H9 (cell line): Measurements from ENCODE around the gene SLC7A5. TPM values are rescaled to one million over a fixed set of nuclear protein-coding genes. Genes with fewer than 3 reads are reported as not detected.

Experiments used
- DNase-seq: peaks from one replicate; pipeline ENCODE4 v3.0.0-alpha.2; 2017
- H2AFZ ChIP-seq: one replicate; pipeline ENCODE4 v1.6.1; 2013; ENCODE audit warnings: mild to moderate bottlenecking, low read length, control low read depth, moderate library complexity
- H2AK5ac ChIP-seq: 2 replicates; pipeline ENCODE4 v1.6.1; 2013; ENCODE audit warnings: low read length, control low read depth, mixed read lengths; ENCODE audit not compliant: insufficient read length
- H2BK120ac ChIP-seq: one replicate; pipeline ENCODE4 v1.6.1; 2013; ENCODE audit warnings: low read depth, mild to moderate bottlenecking, low read length, control low read depth, inconsistent platforms; ENCODE audit not compliant: poor library complexity, severe bottlenecking
- H2BK12ac ChIP-seq: 2 replicates; pipeline ENCODE4 v1.6.1; 2013; ENCODE audit warnings: low read length, control low read depth, mixed read lengths, low read depth; ENCODE audit not compliant: insufficient read length
- H2BK15ac ChIP-seq: 2 replicates; pipeline ENCODE4 v1.6.1; 2013; ENCODE audit warnings: low read depth, low read length, control low read depth
- H2BK20ac ChIP-seq: one replicate; pipeline ENCODE4 v1.6.1; 2013; ENCODE audit warnings: low read depth, mild to moderate bottlenecking, low read length, control low read depth, inconsistent platforms; ENCODE audit not compliant: poor library complexity, severe bottlenecking
- H2BK5ac ChIP-seq: 2 replicates; pipeline ENCODE4 v1.6.1; 2013; ENCODE audit warnings: low read length, control low read depth, mixed read lengths; ENCODE audit not compliant: insufficient read length
- H3K14ac ChIP-seq: 2 replicates; pipeline ENCODE4 v1.6.1; 2013; ENCODE audit warnings: low read length, control low read depth; ENCODE audit not compliant: insufficient read depth
- H3K18ac ChIP-seq: 2 replicates; pipeline ENCODE4 v1.6.1; 2013; ENCODE audit warnings: low read depth, mild to moderate bottlenecking, mixed read lengths, low read length, control low read depth; ENCODE audit not compliant: insufficient read length
- H3K23ac ChIP-seq: 2 replicates; pipeline ENCODE4 v1.6.1; 2013; ENCODE audit warnings: low read length, control low read depth, mixed read lengths, low read depth; ENCODE audit not compliant: insufficient read length
- H3K23me2 ChIP-seq: 2 replicates; pipeline ENCODE4 v1.6.1; 2013; ENCODE audit warnings: low read depth, mild to moderate bottlenecking, mixed read lengths, low read length, control low read depth; ENCODE audit not compliant: insufficient read length, poor library complexity, severe bottlenecking
- H3K27ac ChIP-seq: 2 replicates; pipeline ENCODE4 v1.5.1; 2013; ENCODE audit warnings: low read length, control low read depth, mixed read lengths, low read depth; ENCODE audit not compliant: insufficient read length
- H3K27me3 ChIP-seq: 2 replicates; pipeline ENCODE4 v1.6.1; 2013; ENCODE audit warnings: low read length, control low read depth, inconsistent platforms; ENCODE audit not compliant: insufficient read depth
- H3K4ac ChIP-seq: 2 replicates; pipeline ENCODE4 v1.6.1; 2013; ENCODE audit warnings: low read depth, mild to moderate bottlenecking, control low read depth, inconsistent platforms, low read length, moderate library complexity
- H3K4me1 ChIP-seq: 2 replicates; pipeline ENCODE4 v1.6.1; 2013; ENCODE audit warnings: low read length, control low read depth, inconsistent platforms; ENCODE audit not compliant: insufficient read depth
- H3K4me2 ChIP-seq: 2 replicates; pipeline ENCODE4 v1.6.1; 2013; ENCODE audit warnings: low read length, control low read depth, mixed read lengths; ENCODE audit not compliant: insufficient read length, insufficient read depth
- H3K56ac ChIP-seq: 2 replicates; pipeline ENCODE4 v1.6.1; 2013; ENCODE audit warnings: low read depth, mild to moderate bottlenecking, mixed read lengths, low read length, control low read depth; ENCODE audit not compliant: insufficient read length
- H3K79me1 ChIP-seq: 2 replicates; pipeline ENCODE4 v1.6.1; 2013; ENCODE audit warnings: low read depth, mild to moderate bottlenecking, moderate library complexity, low read length, control low read depth, inconsistent platforms; ENCODE audit not compliant: insufficient read depth, poor library complexity, severe bottlenecking
- H3K79me2 ChIP-seq: 2 replicates; pipeline ENCODE4 v1.6.1; 2013; ENCODE audit warnings: low read length, control low read depth, inconsistent platforms; ENCODE audit not compliant: insufficient read depth
- H3K9ac ChIP-seq: 2 replicates; pipeline ENCODE4 v1.6.1; 2013; ENCODE audit warnings: low read length, control low read depth, mixed read lengths; ENCODE audit not compliant: insufficient read length; ENCODE audit errors: extremely low read depth
- H3K9me3 ChIP-seq: one replicate; pipeline ENCODE4 v1.6.1; 2013; ENCODE audit warnings: low read depth, low read length, inconsistent platforms; ENCODE audit not compliant: control insufficient read depth
- H3T11ph ChIP-seq: one replicate; pipeline ENCODE4 v1.6.1; 2013; ENCODE audit warnings: mild to moderate bottlenecking, low read length, control low read depth, inconsistent platforms
- H4K20me1 ChIP-seq: one replicate; pipeline ENCODE4 v1.6.1; 2013; ENCODE audit not compliant: control insufficient read depth, insufficient read length, insufficient read depth
- H4K5ac ChIP-seq: 2 replicates; pipeline ENCODE4 v1.6.1; 2013; ENCODE audit warnings: low read depth, mild to moderate bottlenecking, mixed read lengths, low read length, control low read depth; ENCODE audit not compliant: insufficient read length
- H4K8ac ChIP-seq: replicated peaks from 2 replicates; pipeline ENCODE4 v1.6.1; 2013; ENCODE audit warnings: low read length, control low read depth, mixed read lengths, low read depth; ENCODE audit not compliant: insufficient read length
- H4K91ac ChIP-seq: 2 replicates; pipeline ENCODE4 v1.6.1; 2013; ENCODE audit warnings: low read depth, mild to moderate bottlenecking, moderate library complexity, mixed read lengths, low read length, control low read depth; ENCODE audit not compliant: insufficient read length
- H3K27ac Mint-ChIP-seq, 3 experiments: 2 replicates in 2 of 3; 3 replicates in 1 of 3; pipeline ENCODE4 v1.8.0; 2020 to 2021; ENCODE audit warnings: mixed read lengths in 3 of 3, mild to moderate bottlenecking in 1 of 3, moderate library complexity in 1 of 3
- H3K27me3 Mint-ChIP-seq: 2 replicates; pipeline ENCODE4 v1.8.0; 2021; ENCODE audit warnings: low read depth, mild to moderate bottlenecking, moderate library complexity, mixed read lengths
- H3K36me3 Mint-ChIP-seq, 3 experiments: 2 replicates in 2 of 3; 3 replicates in 1 of 3; pipeline ENCODE4 v1.8.0; 2020 to 2021; ENCODE audit warnings: low read depth in 3 of 3, mixed read lengths in 3 of 3; ENCODE audit not compliant: insufficient read depth in 1 of 3
- H3K4me1 Mint-ChIP-seq, 2 experiments: 2 replicates each; pipeline ENCODE4 v1.8.0; 2020; ENCODE audit warnings: mixed read lengths in 2 of 2
- H3K4me3 Mint-ChIP-seq, 2 experiments: 2 replicates in 1 of 2; 3 replicates in 1 of 2; pipeline ENCODE4 v1.8.0; 2020 to 2021; ENCODE audit warnings: mild to moderate bottlenecking in 2 of 2, mixed read lengths in 2 of 2, moderate library complexity in 1 of 2
- H3K9me3 Mint-ChIP-seq, 2 experiments: 2 replicates in 1 of 2; 3 replicates in 1 of 2; pipeline ENCODE4 v1.8.0; 2020; ENCODE audit warnings: mild to moderate bottlenecking in 2 of 2, mixed read lengths in 2 of 2, moderate library complexity in 1 of 2
- WGBS: extraction: QIAGEN DNeasy Blood & Tissue Kit; methylation state at CpG from one replicate; pipeline ENCODE4 v1.1.7; 2013; ENCODE audit warnings: missing lambda C conversion rate, low lambda C conversion rate, mixed read lengths; ENCODE audit not compliant: insufficient read length; ENCODE audit errors: extremely low coverage; 5-methylcytosine and 5-hydroxymethylcytosine counted together
- total RNA-seq: library from RNA; stranded (reverse); gene quantifications from 2 replicates; pipeline ENCODE4 v1.2.1, GENCODE V29; 2021
- TF ChIP-seq, protein P1 (sequence below): fragments of 200-600 bp; sonication (generic); conservative IDR thresholded peaks from 3 replicates; pipeline ENCODE4 v1.8.0; 2021; ENCODE audit warnings: antibody characterized with exemption, mild to moderate bottlenecking

The SLC7A5 gene
- total RNA-seq, 1 experiment from 2014 or later: 217 TPM

DNA sequence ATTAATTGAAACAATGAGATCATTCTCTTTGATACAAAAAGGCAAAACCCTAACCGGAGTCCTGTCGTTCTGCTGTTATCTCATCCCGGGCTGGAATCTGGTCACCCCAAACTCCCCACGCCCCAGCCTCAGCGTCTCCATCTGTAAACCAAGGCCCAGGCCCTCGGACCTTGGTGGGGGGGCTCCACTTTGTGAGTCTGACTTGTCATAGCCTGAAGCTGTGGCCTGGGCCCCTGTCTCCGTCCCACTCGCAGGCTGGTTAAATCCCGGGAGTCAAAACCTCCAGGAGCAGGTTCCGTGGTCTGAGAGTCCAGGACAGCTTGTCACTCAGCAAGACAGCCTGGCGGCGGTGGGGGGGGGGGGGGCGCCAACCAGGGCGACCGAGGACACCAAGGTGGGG lies 50.0 kb downstream of the SLC7A5 start:
- H3K9me3 ChIP-seq: no peaks in the 10 kb centered on the region
- Mint-ChIP-seq H3K4me3 (no peak overlapping the region), H3K36me3 (peaks cover 2 to 17% (median 14%) of the 10 kb centered on the region in 3 experiments; a peak in 6 of 7 replicates), H3K9me3 (peaks cover 17 to 23% of the 10 kb centered on the region in 2 experiments), H3K4me1 (peaks cover 53 to 61% of the 10 kb centered on the region in 2 experiments), H3K27ac (no peak overlapping the region), H3K27me3 (peaks cover 14% of the 10 kb centered on the region)
- H3K56ac ChIP-seq: no peak overlapping the region
- no peak overlapping the region for H3K18ac ChIP-seq
- H3K23me2 ChIP-seq: no peaks in the 10 kb centered on the region
- no peaks in the 10 kb centered on the region for H3K27me3 ChIP-seq
- H3K14ac ChIP-seq: no peak overlapping the region; the same call in 1 of the 2 replicates
- H3K4me1 ChIP-seq: peaks cover 4% of the 10 kb centered on the region
- no peak overlapping the region for H4K5ac ChIP-seq
- no peak overlapping the region for H2BK12ac ChIP-seq
- no peak overlapping the region for H4K91ac ChIP-seq
- no peak overlapping the region for H2AK5ac ChIP-seq
- H2BK5ac ChIP-seq: no peak overlapping the region
- WGBS: no CpG with 5 or more reads among the region's 15 CpGs
- no peak overlapping the region for H2BK15ac ChIP-seq
- DNase-seq: no peak
- H3K27ac ChIP-seq: no peak overlapping the region
- no peak overlapping the region for H3K4me2 ChIP-seq
- no peaks in the 10 kb centered on the region for H4K20me1 ChIP-seq
- no peak overlapping the region for H2BK120ac ChIP-seq
- H4K8ac ChIP-seq: no peak overlapping the region
- no peak overlapping the region for H2AFZ ChIP-seq
- no peaks in the 10 kb centered on the region for H3K79me2 ChIP-seq
- TF ChIP-seq, protein P1, sequence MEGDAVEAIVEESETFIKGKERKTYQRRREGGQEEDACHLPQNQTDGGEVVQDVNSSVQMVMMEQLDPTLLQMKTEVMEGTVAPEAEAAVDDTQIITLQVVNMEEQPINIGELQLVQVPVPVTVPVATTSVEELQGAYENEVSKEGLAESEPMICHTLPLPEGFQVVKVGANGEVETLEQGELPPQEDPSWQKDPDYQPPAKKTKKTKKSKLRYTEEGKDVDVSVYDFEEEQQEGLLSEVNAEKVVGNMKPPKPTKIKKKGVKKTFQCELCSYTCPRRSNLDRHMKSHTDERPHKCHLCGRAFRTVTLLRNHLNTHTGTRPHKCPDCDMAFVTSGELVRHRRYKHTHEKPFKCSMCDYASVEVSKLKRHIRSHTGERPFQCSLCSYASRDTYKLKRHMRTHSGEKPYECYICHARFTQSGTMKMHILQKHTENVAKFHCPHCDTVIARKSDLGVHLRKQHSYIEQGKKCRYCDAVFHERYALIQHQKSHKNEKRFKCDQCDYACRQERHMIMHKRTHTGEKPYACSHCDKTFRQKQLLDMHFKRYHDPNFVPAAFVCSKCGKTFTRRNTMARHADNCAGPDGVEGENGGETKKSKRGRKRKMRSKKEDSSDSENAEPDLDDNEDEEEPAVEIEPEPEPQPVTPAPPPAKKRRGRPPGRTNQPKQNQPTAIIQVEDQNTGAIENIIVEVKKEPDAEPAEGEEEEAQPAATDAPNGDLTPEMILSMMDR: no peak
- H3K9ac ChIP-seq: no peak overlapping the region
- H2BK20ac ChIP-seq: no peak overlapping the region
- H3K23ac ChIP-seq: no peak overlapping the region
- no peak overlapping the region for H3T11ph ChIP-seq
- H3K4ac ChIP-seq: no peak overlapping the region
- H3K79me1 ChIP-seq: no peaks in the 10 kb centered on the region
